ENCODE results near the gene SYCE1L. TPM values are rescaled to one million over a fixed set of nuclear protein-coding genes. Genes with fewer than 3 reads are reported as not detected.
"Not testable (repeated sequence)": the region's sequence is repeated elsewhere in the genome, so short reads cannot be mapped to it uniquely, and the experiment has no call there.

SYCE1L gene
- polyA plus RNA-seq, 1 donor (not counting 4 experiments of a cell fraction or from before 2014, with no cell fraction given), result 0.21 TPM

DNA sequence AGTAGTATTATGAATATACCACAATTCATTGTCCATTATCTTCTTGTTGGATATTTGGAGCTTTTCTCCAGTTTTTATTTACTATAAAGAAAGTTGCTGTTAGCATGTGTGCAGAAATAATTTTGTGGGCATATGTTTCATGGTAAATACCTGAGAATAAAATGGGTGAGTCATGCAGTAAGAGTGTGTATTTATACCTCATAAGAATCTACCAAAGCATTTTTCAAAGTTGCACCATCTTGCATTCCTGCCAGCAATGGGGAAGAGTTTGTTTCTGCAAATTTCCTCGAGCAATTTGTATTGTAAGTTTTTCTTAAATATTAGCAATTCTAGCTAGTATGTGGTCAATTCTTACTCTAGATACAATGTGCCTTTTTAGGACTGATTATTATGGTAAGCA, 16.1 kb upstream of the SYCE1L start:
- no peak for DNase-seq (ENCODE audit: low read depth, low spot score)
- Histone ChIP-seq H2AFZ (ENCODE audit: control insufficient read depth, low read length) (no peak overlapping the region), H3K9me1 (ENCODE audit: control insufficient read depth, extremely low read depth, insufficient read depth, low read length) (no peaks in the 10 kb centered on the region), H3K27ac (ENCODE audit: control insufficient read depth, insufficient read depth, low read length) (no peak overlapping the region), H3K4me3 (ENCODE audit: control insufficient read depth in 2 of 3, extremely low read depth in 1 of 3, insufficient read depth in 2 of 3, low read depth in 1 of 3, low read length in 3 of 3) (no peak overlapping the region), H4K20me1 (ENCODE audit: control insufficient read depth, extremely low read depth, insufficient read depth, low read length) (no peaks in the 10 kb centered on the region), H3K36me3 (ENCODE audit: control insufficient read depth in 2 of 2, extremely low read depth in 1 of 2, insufficient read depth in 2 of 2, low read length in 2 of 2) (no peaks in the 10 kb centered on the region), H3K9ac (ENCODE audit: control insufficient read depth, extremely low read depth, insufficient read depth, low read length) (no peak overlapping the region), H3K79me2 (ENCODE audit: control insufficient read depth, insufficient read depth, low read length) (no peaks in the 10 kb centered on the region), H3K4me1 (ENCODE audit: control insufficient read depth, extremely low read depth, insufficient read depth, low read length) (no peaks in the 10 kb centered on the region), H3K4me2 (ENCODE audit: control insufficient read depth, extremely low read depth, insufficient read depth, low read depth, low read length) (peak overlapping the region; percentile 14), H3K27me3 (ENCODE audit: control insufficient read depth, extremely low read depth, insufficient read depth, low read length) (no peaks in the 10 kb centered on the region), H3K9me3 (ENCODE audit: control insufficient read depth, low read depth, low read length) (no peaks in the 10 kb centered on the region)
- peak; percentile 41 for FAIRE-seq
- dilution Hi-C loops (cut with MboI; ENCODE audit: extremely low pct_ligation_motif_present, low sequenced_read_pairs), result no loop called here
- TF ChIP-seq, protein P1, sequence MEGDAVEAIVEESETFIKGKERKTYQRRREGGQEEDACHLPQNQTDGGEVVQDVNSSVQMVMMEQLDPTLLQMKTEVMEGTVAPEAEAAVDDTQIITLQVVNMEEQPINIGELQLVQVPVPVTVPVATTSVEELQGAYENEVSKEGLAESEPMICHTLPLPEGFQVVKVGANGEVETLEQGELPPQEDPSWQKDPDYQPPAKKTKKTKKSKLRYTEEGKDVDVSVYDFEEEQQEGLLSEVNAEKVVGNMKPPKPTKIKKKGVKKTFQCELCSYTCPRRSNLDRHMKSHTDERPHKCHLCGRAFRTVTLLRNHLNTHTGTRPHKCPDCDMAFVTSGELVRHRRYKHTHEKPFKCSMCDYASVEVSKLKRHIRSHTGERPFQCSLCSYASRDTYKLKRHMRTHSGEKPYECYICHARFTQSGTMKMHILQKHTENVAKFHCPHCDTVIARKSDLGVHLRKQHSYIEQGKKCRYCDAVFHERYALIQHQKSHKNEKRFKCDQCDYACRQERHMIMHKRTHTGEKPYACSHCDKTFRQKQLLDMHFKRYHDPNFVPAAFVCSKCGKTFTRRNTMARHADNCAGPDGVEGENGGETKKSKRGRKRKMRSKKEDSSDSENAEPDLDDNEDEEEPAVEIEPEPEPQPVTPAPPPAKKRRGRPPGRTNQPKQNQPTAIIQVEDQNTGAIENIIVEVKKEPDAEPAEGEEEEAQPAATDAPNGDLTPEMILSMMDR (optimal IDR thresholded peaks at IDR 0.05 in 1 of 3, IDR thresholded peaks at IDR 0.05 in 1 of 3, conservative IDR thresholded peaks at IDR 0.05 in 1 of 3; ENCODE audit: extremely low read depth in 1 of 3, insufficient read depth in 2 of 3, low read length in 3 of 3), result no peak
- no peak for TF ChIP-seq EZH2 (IDR thresholded peaks at IDR 0.05; ENCODE audit: low read length)

DNA sequence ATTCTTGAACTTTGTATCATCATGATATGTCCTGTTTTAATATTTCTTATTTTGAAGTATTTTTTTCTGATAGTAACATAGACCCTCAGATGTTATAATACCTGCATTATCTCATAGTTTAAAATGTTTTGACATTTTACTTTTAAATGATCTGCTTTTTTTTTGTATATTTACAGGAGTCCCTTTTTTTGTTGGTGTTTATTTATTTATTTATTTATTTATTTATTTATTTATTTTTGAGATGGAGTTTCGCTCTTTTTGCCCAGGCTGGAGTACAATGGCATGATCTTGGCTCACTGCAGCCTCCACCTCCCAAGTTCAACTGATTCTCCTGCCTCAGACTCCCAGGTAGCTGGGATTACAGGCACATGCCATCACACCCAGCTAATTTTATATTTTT, 12.9 kb upstream of the SYCE1L start:
- H4K20me1 ChIP-seq (ENCODE audit: control insufficient read depth, extremely low read depth, insufficient read depth, low read length); FAIRE-seq; H3K27ac ChIP-seq (ENCODE audit: control insufficient read depth, insufficient read depth, low read length); H3K36me3 ChIP-seq (ENCODE audit: control insufficient read depth in 2 of 2, extremely low read depth in 1 of 2, insufficient read depth in 2 of 2, low read length in 2 of 2); H3K4me2 ChIP-seq (ENCODE audit: control insufficient read depth, extremely low read depth, insufficient read depth, low read depth, low read length); H3K4me1 ChIP-seq (ENCODE audit: control insufficient read depth, extremely low read depth, insufficient read depth, low read length); DNase-seq (ENCODE audit: low read depth, low spot score); H2AFZ ChIP-seq (ENCODE audit: control insufficient read depth, low read length); H3K79me2 ChIP-seq (ENCODE audit: control insufficient read depth, insufficient read depth, low read length); dilution Hi-C loops (cut with MboI; ENCODE audit: extremely low pct_ligation_motif_present, low sequenced_read_pairs); H3K9me1 ChIP-seq (ENCODE audit: control insufficient read depth, extremely low read depth, insufficient read depth, low read length); H3K9ac ChIP-seq (ENCODE audit: control insufficient read depth, extremely low read depth, insufficient read depth, low read length); H3K4me3 ChIP-seq (ENCODE audit: control insufficient read depth in 2 of 3, extremely low read depth in 1 of 3, insufficient read depth in 2 of 3, low read depth in 1 of 3, low read length in 3 of 3); H3K9me3 ChIP-seq (ENCODE audit: control insufficient read depth, low read depth, low read length); H3K27me3 ChIP-seq (ENCODE audit: control insufficient read depth, extremely low read depth, insufficient read depth, low read length): not testable (repeated sequence)

DNA sequence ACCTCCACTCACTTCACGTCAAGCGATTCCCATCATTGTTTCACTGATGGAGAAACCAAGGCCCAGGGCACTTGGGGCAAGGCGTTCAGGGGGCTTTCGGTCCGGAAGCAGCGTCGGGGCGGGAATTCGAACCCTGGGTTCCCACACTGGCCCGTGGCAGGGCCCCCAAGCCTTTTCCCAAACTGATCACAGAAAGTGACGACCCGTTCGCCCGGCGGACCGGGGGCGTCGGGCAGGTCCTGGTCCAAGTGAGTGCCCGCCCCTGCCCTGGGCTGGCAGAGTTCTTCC, 9.1 kb upstream of the SYCE1L start:
- peaks cover 31% of the 10 kb centered on the region for H3K79me2 ChIP-seq (ENCODE audit: control insufficient read depth, insufficient read depth, low read length)
- H3K27ac ChIP-seq (ENCODE audit: control insufficient read depth, insufficient read depth, low read length), result peak overlapping the region; percentile 83
- H3K4me3 ChIP-seq (ENCODE audit: control insufficient read depth in 2 of 3, extremely low read depth in 1 of 3, insufficient read depth in 2 of 3, low read depth in 1 of 3, low read length in 3 of 3), result peak overlapping the region; percentile 70 to 93 (median 92)
- H2AFZ ChIP-seq (ENCODE audit: control insufficient read depth, low read length), result peak overlapping the region; percentile 90
- H3K9me3 ChIP-seq (ENCODE audit: control insufficient read depth, low read depth, low read length), result no peaks in the 10 kb centered on the region
- FAIRE-seq (no peak), DNase-seq (ENCODE audit: low read depth, low spot score) (no peak)
- H3K4me2 ChIP-seq (ENCODE audit: control insufficient read depth, extremely low read depth, insufficient read depth, low read depth, low read length), result peak overlapping the region; percentile 85
- H3K27me3 ChIP-seq (ENCODE audit: control insufficient read depth, extremely low read depth, insufficient read depth, low read length), result no peaks in the 10 kb centered on the region
- dilution Hi-C loops (cut with MboI; ENCODE audit: extremely low pct_ligation_motif_present, low sequenced_read_pairs), result no loop called here
- peaks cover 9 to 10% of the 10 kb centered on the region in 2 experiments for H3K36me3 ChIP-seq (ENCODE audit: control insufficient read depth in 2 of 2, extremely low read depth in 1 of 2, insufficient read depth in 2 of 2, low read length in 2 of 2)
- H3K9ac ChIP-seq (ENCODE audit: control insufficient read depth, extremely low read depth, insufficient read depth, low read length), result peak overlapping the region; percentile 86
- H3K9me1 ChIP-seq (ENCODE audit: control insufficient read depth, extremely low read depth, insufficient read depth, low read length), result no peaks in the 10 kb centered on the region
- no peaks in the 10 kb centered on the region for H4K20me1 ChIP-seq (ENCODE audit: control insufficient read depth, extremely low read depth, insufficient read depth, low read length)
- H3K4me1 ChIP-seq (ENCODE audit: control insufficient read depth, extremely low read depth, insufficient read depth, low read length), result peaks cover 10% of the 10 kb centered on the region
- TF ChIP-seq EZH2 (IDR thresholded peaks at IDR 0.05; ENCODE audit: low read length), result no peak
- TF ChIP-seq, protein P1 (optimal IDR thresholded peaks at IDR 0.05 in 1 of 3, IDR thresholded peaks at IDR 0.05 in 1 of 3, conservative IDR thresholded peaks at IDR 0.05 in 1 of 3; ENCODE audit: extremely low read depth in 1 of 3, insufficient read depth in 2 of 3, low read length in 3 of 3), result no peak

All from keratinocyte (primary cell).